Fibroblast of pulmonary artery (primary cell): ENCODE results near the gene GZF1.
A peak's percentile ranks its signal among the peaks of the same experiment; 100 is the strongest.

ENCODE experiments used
- DNase-seq: peaks from one replicate; pipeline ENCODE4 v3.0.0-alpha.2; 2010; ENCODE audit warnings: low read depth
- H3K4me3 ChIP-seq: replicated peaks from 2 replicates; pipeline ENCODE4 v1.5.1; 2011; ENCODE audit warnings: low read depth, mild to moderate bottlenecking, control low read depth, low read length, moderate library complexity
- TF ChIP-seq, protein P1 (sequence below): IDR thresholded peaks from 2 replicates; pipeline ENCODE4 v1.5.1; 2011; ENCODE audit warnings: mild to moderate bottlenecking, control low read depth, low read length, inconsistent platforms; ENCODE audit errors: missing control alignments

Gene GZF1

GRCh38 chr20:23332467-23332866 lies 29.5 kb upstream of the GZF1 start:
- TF ChIP-seq, protein P1, sequence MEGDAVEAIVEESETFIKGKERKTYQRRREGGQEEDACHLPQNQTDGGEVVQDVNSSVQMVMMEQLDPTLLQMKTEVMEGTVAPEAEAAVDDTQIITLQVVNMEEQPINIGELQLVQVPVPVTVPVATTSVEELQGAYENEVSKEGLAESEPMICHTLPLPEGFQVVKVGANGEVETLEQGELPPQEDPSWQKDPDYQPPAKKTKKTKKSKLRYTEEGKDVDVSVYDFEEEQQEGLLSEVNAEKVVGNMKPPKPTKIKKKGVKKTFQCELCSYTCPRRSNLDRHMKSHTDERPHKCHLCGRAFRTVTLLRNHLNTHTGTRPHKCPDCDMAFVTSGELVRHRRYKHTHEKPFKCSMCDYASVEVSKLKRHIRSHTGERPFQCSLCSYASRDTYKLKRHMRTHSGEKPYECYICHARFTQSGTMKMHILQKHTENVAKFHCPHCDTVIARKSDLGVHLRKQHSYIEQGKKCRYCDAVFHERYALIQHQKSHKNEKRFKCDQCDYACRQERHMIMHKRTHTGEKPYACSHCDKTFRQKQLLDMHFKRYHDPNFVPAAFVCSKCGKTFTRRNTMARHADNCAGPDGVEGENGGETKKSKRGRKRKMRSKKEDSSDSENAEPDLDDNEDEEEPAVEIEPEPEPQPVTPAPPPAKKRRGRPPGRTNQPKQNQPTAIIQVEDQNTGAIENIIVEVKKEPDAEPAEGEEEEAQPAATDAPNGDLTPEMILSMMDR: no peak
- no peak for DNase-seq

DNA sequence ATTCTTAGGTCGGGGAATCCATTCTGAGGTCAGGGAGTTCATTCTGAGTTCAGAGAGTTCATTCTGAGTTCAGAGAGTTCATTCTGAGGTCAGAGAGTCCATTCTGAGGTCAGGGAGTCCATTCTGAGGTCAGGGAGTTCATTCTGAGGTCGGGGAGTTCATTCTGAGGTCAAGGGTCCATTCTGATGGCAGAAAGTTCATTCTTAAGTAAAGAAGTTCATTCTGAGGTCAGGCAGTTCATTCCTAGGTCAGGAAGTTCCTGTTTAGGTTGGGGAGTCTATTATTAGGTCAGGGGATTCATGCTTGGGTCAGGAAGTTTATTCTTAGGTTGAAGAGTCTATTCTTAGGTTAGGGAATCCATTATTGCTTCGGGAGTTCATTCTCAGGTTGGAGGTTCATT lies 27.9 kb upstream of the GZF1 start:
- DNase-seq: no peak
- TF ChIP-seq, protein P1: no peak
- no peak overlapping the region for H3K4me3 ChIP-seq

More at GRCh38 chr20:23332467-23332866, 29.5 kb upstream of the GZF1 start:
- H3K4me3 ChIP-seq: no peak overlapping the region

GRCh38 chr20:23335521-23335920 lies 26.5 kb upstream of the GZF1 start:
- no peak for DNase-seq
- TF ChIP-seq, protein P1: no peak
- no peak overlapping the region for H3K4me3 ChIP-seq

DNA sequence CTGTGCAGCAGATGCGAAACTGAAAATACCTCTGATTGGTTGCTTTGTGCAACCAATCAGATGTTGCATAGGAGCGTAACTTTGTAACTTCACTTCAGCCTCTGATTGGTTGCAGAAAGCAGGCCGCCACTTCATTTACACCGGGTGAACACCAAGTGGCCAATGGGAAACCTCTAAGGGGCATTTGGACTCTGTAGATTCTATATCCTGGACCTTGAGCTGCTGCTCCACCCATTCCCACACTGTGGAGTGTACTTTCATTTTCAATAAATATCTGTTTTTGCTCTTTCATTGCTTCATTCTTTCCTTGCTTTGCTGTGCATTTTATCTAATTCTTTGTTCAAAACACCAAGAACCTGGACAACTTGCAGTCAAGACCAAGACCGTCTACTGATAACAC lies 25.5 kb upstream of the GZF1 start:
- TF ChIP-seq, protein P1: no peak
- H3K4me3 ChIP-seq: no peak overlapping the region
- no peak for DNase-seq

GRCh38 chr20:23337312-23337711 lies 24.7 kb upstream of the GZF1 start:
- no peak for DNase-seq
- TF ChIP-seq, protein P1: no peak
- H3K4me3 ChIP-seq: no peak overlapping the region

- TF ChIP-seq, protein P1: no peak
- no peak overlapping the region for H3K4me3 ChIP-seq
- DNase-seq: no peak
These were observed 22.0 kb upstream of the GZF1 start for GRCh38 chr20:23339986-23340385.

DNA sequence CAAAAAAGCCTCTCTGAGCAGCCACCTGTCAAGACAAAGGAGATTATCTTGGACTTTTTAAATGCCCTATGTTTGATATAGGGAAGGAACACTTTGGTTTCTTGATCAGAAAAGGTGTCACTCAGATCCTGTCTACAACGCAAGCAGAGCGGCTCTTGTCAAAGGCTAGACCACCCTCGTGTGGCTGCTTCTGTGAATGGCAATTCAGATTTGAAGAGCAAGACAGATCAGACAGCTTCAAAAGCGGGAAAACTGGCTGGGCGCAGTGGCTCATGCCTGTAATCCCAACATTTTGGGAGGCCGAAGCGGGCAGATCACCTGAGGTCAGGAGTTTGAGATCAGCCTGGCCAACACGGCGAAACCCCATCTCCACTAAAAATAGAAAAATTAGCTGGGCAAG lies 21.5 kb upstream of the GZF1 start:
- TF ChIP-seq, protein P1: peak; percentile 79
- peak; percentile 86 for DNase-seq
- H3K4me3 ChIP-seq: no peak overlapping the region
